ENCODE measurements around the gene NEO1.

- TF ChIP-seq CTCF (IDR thresholded peaks at IDR 0.05; ENCODE audit: low read depth, low read length, poor library complexity, severe bottlenecking): no peak
- no peak for TF ChIP-seq EZH2phosphoT487 (IDR thresholded peaks at IDR 0.05; ENCODE audit: borderline replicate concordance, low read length)
These were observed 265.6 kb downstream of the NEO1 start for GRCh38 chr15:73317651-73318462.
